ENCODE data around the gene CLNK. TPM values are rescaled to one million over a fixed set of nuclear protein-coding genes. Genes with fewer than 3 reads are reported as not detected.

The CLNK gene
- total RNA-seq, 1 donor from 2014 or later: not detected

Other genes starting within 250 kb of the CLNK start
- gene ZNF518B, start 227.3 kb downstream of the CLNK start, total RNA-seq: 19.6 and 20.4 TPM in 2 replicates

All from T-helper 2 cell treated with Interferon-gamma antibody and Interleukin-4, amounts not matched to agents 100 ng/mL and 5 ng/mL, for 36 hours (primary cell).